Left renal pelvis (tissue), 4 donors: ENCODE results near the gene CHMP2A. TPM values are rescaled to one million over a fixed set of nuclear protein-coding genes. Genes with fewer than 3 reads are reported as not detected.
A peak's percentile ranks its signal among the peaks of the same experiment; 100 is the strongest.
"Not testable (repeated sequence)": the region's sequence is repeated elsewhere in the genome, so short reads cannot be mapped to it uniquely, and the experiment has no call there.

ENCODE experiments used
- DNase-seq, 4 donors: peaks; one replicate each; pipeline ENCODE4 v3.0.0-alpha.2; 2013; ENCODE audit warnings: low read depth in 4 of 4, low spot score in 3 of 4
- polyA plus RNA-seq, 4 donors: library from polyadenylated mRNA; unstranded; fragments of 120-200 nt; gene quantifications; one replicate each; pipeline ENCODE4 v1.2.1, GENCODE V29; 2013; ENCODE audit not compliant: insufficient read length in 4 of 4

CHMP2A gene
- polyA plus RNA-seq, 4 donors = 79.1 to 120 (median 116) TPM

- DNase-seq = not testable (repeated sequence)
Observed at GRCh38 chr19:58542641-58543372, 12.1 kb downstream of the CHMP2A start.

DNA sequence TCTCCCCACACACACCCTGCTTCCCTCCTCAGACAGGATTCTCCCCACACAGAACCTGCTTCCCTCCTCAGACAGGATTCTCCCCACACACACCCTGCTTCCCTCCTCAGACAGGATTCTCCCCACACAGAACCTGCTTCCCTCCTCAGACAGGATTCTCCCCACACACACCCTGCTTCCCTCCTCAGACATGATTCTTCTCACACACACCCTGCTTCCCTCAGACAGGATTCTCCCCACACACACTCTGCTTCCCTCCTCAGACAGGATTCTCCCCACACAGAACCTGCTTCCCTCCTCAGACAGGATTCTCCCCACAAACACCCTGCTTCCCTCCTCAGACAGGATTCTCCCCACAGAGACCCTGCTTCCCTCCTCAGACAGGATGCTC is 15.7 kb downstream of the CHMP2A start:
- not testable (repeated sequence) for DNase-seq

DNA sequence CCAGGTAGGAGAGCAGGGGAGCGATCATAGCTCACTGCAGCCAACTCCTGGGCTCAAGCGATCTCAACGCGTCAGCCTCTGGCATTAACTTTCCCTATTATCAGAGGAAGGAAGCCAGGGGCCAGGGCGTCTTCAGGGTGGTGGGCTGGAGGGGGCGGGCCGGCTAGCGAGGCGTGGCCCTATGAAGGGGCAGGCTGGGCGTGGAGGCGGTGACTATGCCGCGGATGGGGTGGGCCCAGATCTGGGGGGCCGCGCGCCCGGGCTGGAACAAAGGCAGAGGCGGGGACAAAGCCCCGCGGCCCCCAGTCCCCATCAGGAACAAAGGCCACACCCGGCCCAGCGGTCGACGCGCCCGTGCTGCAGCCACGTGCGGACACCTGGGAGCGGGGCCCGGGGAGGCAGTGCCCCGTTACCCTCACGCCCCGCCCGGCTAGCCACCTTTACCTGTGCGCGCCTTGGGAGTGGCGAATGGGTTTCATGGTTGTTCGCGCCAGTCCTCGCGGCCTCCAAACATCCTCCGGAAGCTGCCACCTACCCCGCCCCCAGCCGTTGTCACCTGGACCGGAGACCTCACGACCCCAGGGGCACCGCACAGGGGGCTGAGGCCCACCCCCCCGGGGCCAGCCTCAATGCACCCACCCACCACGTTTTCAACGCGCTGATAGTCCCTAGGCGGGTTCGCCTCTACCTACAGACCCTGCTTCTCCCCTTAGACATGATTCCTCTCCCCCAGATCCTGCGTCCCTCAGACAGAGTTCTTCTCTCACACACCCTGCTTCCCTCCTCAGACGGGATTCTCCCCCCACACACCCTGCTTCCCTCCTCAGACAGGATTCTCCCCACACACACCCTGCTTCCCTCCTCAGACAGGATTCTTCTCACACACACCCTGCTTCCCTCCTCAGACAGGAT is 16.4 kb downstream of the CHMP2A start:
- DNase-seq = peak in 1 of 4 donors; percentile 58

GRCh38 chr19:58536852-58537798 is 17.8 kb downstream of the CHMP2A start:
- no peak for DNase-seq

DNA sequence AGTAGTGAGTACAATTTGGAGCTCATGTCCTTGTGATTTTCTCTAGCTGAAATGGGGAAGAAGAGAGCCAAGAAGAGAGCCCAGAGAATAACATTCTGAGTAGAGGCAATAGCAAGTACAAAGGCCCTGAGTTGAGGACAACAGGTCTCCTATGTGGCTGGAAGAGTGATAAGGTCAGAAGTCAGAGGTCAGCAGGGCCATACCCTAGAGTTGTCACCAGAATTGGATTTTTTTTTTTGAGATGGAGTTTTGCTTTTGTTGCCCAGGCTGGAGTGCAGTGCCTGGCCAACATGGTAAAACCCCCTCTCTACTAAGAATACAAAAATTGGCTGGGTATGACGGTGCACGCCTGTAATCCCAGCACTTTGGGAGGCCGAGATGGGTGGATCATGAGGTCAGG is 19.0 kb downstream of the CHMP2A start:
- DNase-seq = no peak

GRCh38 chr19:58531034-58531840 is 23.7 kb downstream of the CHMP2A start:
- DNase-seq = no peak

GRCh38 chr19:58529405-58529804 is 25.5 kb downstream of the CHMP2A start:
- DNase-seq = no peak

GRCh38 chr19:58522709-58523108 is 32.2 kb downstream of the CHMP2A start:
- no peak for DNase-seq

DNA sequence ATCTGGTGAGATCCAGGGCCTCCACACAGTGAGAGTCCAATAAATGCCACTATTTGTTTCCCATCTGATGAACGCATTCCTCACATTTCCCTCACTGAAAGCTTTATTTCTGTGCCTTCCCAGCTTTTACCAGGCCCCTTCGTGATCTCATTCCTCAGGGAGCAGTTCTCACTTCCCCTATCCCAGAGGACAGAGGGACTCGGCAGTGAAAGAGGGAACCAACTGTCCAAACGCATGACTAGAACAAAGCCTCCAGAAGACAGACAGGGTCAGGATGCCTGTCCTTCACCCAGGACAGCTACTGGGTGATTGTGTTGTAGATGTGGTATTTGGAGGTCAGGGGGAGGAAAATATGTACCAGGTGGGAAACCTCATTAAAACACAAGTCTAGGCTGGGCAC is 33.3 kb downstream of the CHMP2A start:
- DNase-seq = no peak

DNA sequence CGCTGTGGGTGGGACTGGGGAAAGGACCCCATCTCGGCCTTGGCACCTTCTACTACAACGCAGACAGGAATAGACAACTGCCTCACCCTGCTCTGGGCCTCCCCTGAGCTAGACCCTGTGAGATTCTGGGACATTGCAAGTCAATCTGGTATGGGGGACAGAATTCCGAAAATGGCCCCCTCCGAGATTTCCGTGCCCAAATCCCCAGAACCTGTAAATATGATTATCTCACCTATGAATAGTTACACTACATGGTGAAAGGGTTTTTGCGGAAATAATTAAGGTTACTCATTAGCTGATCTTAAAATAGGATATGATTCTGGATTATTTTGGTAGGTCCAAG is 34.7 kb downstream of the CHMP2A start:
- DNase-seq = no peak

- peak; percentile 85 to 91 (median 90) for DNase-seq
Observed at GRCh38 chr19:58519355-58520256, 35.3 kb downstream of the CHMP2A start, which contains the start of gene ZBTB45. TSS of gene ZBTB45 (minus strand) at chr19:58519810. CDS start at chr19:58517673, 2,137 bp downstream.

DNA sequence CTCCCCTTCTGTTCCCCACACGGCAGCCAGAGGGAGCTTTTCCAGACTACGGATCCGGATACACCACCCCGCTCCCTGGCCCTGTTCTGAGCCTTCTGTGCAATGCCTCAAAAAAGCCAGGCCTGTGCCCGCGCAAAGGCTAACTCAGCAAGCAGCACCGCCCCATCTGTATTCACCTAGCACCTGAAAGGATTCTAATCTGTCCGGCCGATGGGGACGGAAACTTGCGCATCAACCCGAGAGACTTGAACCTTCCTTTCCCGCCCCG is 35.9 kb downstream of the CHMP2A start:
- DNase-seq = peak; percentile 50 to 60 (median 58)

GRCh38 chr19:58518256-58519086 is 36.4 kb downstream of the CHMP2A start:
- no peak for DNase-seq

DNA sequence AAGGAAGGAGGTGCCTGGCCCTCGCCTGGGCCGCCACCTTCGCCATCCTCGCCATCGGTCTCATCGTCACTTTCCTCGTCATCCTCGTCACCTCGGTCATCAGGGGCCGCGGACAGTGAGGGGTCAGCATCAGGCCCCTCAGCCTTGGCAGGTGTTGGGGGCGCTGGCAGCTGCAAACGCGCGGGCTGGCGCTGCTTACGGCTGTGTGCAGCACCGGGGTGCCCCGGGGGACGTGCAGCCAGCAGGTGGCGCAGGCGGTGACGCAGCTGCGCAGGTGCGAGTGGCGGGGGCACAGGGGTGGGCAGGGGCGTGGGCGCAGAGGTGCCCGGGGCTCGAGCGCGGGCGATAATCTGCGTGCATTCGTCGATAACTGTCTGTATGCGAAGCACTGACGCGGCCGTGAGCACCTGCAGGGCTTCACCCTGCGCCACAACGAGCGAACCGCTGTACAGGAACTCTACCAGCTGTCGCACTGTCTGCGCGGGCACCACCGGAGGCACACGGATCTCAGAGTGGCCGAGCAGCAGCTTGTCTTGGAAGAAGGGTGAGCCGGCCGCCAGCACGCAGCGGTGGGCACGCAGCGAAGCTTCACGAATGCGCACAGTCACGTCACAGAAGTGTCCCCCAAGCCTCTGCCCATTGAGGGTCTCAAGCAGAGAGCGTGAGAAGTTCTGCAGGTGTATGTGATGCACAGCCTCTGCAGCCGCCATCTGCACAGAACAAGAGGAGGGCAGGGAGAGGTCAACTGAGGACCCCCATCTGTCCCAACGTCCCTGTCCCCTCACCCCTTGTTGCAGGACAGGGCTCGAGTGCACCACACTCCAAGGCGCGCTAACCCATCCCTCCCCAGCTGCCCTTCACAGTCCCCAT is 37.7 kb downstream of the CHMP2A start:
- DNase-seq = no peak

DNA sequence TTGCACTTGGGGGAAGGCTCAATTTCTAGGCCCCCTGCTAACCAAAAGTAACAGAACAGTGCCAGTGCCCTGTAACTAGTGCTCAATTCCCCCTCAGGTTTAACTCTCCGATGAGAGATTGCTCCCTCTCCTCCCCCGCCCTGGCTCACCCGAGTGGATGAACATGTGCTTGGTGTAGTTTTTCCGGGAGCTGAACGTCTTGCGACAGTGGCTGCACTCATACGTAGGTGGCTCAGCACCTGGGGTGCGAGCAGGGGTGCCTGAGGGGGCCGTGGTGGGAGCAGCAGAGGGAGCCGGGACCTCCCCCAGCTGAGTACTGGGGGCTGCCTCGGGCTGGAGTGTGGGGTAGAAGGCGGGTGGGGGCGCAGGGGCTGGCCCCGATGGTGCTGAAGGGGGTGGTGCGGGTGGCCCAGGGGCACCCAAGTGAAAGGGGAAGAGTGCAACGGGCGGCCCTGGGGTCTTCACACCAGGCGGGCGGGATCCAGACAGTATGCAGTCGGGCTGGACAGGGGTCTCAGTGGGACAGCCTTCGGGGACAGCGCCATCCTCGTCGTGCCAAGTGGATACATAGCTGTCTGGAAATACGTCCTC is 38.6 kb downstream of the CHMP2A start:
- no peak for DNase-seq

DNA sequence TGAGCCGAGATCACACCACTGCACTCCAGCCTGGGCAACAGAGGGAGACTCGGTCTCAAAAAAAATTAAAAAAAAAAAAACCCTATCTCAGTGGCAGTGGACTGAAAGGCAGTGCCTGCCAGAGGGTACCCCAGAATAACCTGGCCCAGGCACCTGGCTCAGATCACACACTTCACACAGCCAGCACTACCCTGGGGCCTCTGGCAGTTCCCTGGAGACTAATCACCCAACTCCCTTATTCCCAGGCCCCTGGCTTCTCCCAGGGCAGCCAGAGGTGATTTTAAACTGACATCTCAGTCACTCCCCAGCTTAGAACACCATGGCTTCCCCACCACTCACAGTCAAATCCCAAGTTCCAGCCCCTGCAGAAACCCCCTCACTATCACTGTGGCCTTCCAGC is 39.6 kb downstream of the CHMP2A start:
- DNase-seq = no peak

GRCh38 chr19:58514564-58515022 is 40.3 kb downstream of the CHMP2A start:
- DNase-seq = no peak
